ENCODE data around the gene LLGL2.
A peak's percentile ranks its signal among the peaks of the same experiment; 100 is the strongest.

LLGL2 gene

DNA sequence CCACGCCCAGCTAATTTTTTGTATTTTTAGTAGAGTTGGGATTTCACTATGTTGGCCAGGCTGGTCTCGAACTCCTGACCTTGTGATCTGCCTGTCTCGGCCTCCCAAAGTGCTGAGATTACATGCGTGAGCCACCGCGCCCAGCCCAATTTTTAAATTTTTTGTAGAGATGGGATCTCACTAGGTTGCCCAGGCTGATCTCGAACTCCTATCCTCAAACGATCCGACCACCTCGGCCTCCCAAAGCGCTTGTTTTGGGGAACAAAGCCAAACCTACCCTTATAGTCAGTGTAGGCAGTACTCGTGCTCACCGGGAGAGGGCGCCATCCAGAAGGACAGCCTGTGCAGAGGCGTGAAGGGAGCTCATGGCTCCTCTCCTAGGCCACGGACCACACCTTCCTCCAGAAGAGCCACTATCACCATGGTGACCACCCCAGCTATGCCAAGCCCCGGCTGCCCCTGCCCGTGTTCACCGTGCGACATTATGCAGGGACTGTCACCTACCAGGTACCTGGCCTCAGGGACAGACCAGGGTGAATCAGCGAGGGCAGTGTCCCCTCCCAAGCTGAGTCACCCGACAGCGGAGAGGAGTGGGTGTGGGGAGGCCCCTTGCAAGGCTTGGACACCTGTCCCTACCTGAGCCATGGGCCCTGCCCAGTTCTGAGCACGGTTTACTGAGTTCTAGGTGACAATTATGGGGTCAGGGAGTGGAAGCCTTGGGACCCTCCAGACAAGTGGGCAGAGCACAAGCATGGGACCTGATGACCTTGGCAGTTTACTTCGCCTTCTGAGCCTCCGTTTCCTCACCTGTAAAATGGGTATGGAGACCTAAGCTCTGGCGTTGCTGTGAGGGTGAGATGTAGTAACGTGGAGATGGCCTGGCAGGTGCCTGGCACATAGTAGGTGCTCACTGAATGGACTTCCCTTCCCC is 75.8 kb downstream of the LLGL2 start:
- TF ChIP-seq, protein P1, sequence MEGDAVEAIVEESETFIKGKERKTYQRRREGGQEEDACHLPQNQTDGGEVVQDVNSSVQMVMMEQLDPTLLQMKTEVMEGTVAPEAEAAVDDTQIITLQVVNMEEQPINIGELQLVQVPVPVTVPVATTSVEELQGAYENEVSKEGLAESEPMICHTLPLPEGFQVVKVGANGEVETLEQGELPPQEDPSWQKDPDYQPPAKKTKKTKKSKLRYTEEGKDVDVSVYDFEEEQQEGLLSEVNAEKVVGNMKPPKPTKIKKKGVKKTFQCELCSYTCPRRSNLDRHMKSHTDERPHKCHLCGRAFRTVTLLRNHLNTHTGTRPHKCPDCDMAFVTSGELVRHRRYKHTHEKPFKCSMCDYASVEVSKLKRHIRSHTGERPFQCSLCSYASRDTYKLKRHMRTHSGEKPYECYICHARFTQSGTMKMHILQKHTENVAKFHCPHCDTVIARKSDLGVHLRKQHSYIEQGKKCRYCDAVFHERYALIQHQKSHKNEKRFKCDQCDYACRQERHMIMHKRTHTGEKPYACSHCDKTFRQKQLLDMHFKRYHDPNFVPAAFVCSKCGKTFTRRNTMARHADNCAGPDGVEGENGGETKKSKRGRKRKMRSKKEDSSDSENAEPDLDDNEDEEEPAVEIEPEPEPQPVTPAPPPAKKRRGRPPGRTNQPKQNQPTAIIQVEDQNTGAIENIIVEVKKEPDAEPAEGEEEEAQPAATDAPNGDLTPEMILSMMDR (IDR thresholded peaks at IDR 0.05; ENCODE audit: low read depth, low read length) = peak; percentile 81
- H3K4me3 ChIP-seq (ENCODE audit: low read depth, low read length) = no peak overlapping the region

DNA sequence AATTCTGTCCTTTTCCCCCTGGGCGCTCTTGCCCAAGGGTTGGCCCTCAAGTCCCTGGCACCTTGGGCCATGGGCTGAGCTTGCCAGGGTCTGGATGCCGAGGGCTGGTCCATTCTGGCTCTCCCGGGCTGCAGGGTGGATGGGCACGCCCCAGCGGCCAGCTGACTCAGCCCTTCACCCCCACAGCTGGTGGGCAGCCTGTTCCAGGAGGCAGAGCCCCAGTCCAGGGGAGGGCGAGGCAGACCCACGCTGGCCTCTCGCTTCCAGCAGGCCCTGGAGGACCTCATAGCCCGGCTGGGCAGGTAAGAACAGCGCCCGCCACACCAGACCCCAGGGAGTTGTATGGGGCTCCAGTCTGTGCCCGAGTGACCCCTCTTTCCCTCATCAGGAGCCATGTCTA is 77.1 kb downstream of the LLGL2 start:
- TF ChIP-seq, protein P1 (IDR thresholded peaks at IDR 0.05; ENCODE audit: low read depth, low read length) = no peak
- no peak overlapping the region for H3K4me3 ChIP-seq (ENCODE audit: low read depth, low read length)

DNA sequence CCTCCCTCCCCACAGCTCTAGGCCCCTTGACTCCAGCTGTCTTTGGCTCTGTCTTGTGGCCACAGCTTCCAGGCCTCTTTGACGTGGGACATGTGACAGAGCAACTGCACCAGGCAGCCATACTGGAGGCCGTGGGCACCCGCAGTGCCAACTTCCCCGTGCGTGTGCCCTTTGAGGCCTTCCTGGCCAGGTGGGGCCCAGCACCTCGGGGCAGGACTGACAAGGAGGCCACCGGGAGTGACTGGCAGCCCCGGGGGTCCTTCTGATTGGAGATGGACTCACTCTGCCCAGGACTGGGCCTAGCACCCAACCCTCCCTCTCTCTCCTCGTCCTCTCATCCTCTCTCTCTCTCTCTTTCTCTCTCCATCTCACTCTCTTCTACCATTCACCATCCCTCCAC is 77.6 kb downstream of the LLGL2 start:
- TF ChIP-seq, protein P1 (IDR thresholded peaks at IDR 0.05; ENCODE audit: low read depth, low read length) = no peak
- H3K4me3 ChIP-seq (ENCODE audit: low read depth, low read length) = no peak overlapping the region

DNA sequence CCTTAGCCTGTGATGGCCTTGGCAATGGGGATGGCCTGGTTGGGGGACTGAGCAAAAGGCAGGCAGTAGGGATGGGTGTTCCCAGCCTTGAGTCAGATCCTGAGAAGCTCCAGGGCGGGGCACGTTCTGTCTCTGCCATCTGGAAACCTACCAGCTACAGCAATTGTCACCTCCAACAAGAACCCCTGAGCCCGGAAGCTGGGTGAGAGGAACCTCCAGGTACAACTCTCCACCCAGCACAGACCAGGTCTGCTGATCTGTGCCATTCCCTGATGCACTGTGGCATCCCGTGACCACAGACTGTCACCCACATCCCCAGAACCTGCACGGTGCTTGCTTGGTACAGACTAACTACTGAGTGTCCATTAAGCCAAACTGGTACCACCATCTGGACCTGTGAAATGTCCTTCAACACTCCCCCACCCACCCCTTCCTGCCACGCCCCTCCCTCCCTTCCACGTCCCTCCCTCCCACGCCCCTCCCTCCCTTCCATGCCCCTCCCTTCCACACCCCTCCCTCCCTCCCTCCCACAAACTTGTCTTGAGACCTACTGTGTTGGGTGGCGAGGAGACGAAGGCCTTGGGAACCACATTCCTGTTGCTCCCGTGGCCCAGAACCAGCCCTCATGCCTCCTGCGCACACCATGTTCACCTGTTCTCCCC is 78.7 kb downstream of the LLGL2 start:
- TF ChIP-seq, protein P1 (IDR thresholded peaks at IDR 0.05; ENCODE audit: low read depth, low read length) = no peak
- H3K4me3 ChIP-seq (ENCODE audit: low read depth, low read length) = no peak overlapping the region

DNA sequence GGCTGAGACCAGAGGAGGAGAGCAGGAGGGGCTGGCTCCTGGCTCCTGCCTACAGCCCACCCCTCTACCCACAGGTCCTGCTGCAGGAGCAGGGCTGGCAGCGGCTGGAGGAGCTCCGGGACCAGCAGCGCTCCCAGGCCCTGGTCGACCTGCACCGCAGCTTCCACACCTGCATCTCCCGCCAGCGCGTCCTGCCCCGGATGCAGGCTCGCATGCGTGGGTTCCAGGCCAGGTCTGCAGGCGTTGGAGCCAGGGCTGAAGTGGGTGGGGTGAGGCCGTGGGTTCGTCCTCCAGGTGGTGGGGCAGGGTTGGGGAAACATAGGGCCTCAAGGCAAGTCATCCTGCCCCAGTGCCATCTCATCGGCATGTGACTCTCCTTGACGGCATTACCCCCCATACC is 80.3 kb downstream of the LLGL2 start:
- TF ChIP-seq, protein P1 (IDR thresholded peaks at IDR 0.05; ENCODE audit: low read depth, low read length) = no peak
- no peak overlapping the region for H3K4me3 ChIP-seq (ENCODE audit: low read depth, low read length)

DNA sequence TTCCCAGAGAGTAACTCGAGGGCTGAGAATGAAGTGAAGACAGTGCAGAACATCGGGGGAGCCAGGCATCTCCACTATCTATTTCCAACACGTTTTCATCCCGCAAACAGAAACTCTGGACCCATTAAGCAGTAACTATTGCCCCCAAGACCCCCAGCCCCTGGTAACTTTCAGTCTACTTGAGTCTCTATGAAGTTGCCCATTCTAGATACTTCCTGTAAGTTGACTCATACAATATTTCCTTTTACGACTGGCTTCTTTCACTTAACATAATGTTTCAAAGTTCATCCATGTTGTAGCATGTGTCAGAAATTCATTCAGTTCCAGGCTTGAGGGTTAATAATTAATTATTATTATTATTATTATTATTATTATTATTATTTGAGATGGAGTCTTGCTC is 81.6 kb downstream of the LLGL2 start:
- no peak overlapping the region for H3K4me3 ChIP-seq (ENCODE audit: low read depth, low read length)
- TF ChIP-seq, protein P1 (IDR thresholded peaks at IDR 0.05; ENCODE audit: low read depth, low read length) = no peak

Data from WI38 (cell line).